HG03175 (cell line): ENCODE measurements around the gene NCOA1.
A peak's percentile ranks its signal among the peaks of the same experiment; 100 is the strongest.
"Not testable (repeated sequence)": the region's sequence is repeated elsewhere in the genome, so short reads cannot be mapped to it uniquely, and the experiment has no call there.

Experiments
- ATAC-seq: cut with Tn5 transposase; IDR thresholded peaks from one replicate; pipeline ENCODE4 v1.9.1; 2021; ENCODE audit warnings: mild to moderate bottlenecking, moderate library complexity; ENCODE audit not compliant: unreplicated experiment

NCOA1 gene

DNA sequence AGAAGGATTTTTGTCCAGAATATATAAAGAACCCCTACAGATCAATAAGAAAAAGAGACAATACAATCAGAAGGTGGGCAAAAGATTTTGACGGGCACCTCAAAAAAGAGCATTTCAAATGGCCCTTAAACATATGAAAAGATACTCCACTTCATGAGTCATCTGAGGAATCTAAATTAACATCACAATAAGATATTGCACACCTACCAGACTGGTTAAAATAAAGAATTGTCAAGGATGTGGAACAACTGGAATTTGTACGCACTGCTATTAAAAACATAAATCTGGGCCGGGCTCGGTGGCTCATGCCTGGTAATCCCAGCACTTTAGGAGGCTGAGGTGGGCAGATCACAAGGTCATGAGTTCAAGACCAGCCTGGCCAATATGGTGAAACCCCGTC lies 17.0 kb upstream of the NCOA1 start:
- ATAC-seq = no peak

DNA sequence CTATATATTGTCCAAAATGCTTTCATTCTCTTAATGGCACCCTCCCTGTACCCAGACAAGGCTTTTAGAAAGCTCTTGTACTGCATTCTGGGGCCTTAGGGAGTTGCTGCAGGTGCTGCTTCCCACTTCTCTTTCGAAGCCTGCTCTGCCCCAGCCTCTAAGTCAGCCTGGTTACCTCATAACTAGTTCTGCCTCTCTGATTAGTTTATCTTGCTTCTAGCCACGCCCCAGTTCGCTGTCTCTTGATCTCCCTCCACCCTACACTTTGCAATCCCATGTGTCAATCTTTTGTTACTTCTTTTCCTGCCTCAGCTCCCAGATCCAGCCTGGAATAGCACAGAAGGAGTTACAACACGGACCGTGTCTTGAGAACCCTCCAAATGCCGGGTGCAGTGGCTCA lies 13.8 kb upstream of the NCOA1 start:
- ATAC-seq = no peak

DNA sequence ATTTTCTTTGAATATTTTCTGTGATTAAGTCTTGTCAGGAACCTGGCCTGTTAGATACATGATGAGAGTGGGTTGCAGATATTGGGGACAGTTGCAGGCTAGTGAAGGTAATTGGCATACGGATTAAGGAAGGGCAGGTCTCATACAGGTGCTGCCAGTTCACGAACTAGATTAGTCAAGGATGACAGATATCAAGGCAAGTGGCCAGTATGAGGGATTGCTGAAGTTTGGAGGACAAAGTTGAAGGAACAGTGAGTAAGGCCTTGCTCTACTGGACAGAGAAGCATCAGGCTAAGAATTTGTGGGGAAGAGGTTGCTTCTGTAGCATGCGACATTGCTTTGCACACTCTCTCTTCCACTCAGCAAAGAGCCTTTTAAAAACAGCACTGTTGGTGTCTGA lies 12.8 kb upstream of the NCOA1 start:
- no peak for ATAC-seq

DNA sequence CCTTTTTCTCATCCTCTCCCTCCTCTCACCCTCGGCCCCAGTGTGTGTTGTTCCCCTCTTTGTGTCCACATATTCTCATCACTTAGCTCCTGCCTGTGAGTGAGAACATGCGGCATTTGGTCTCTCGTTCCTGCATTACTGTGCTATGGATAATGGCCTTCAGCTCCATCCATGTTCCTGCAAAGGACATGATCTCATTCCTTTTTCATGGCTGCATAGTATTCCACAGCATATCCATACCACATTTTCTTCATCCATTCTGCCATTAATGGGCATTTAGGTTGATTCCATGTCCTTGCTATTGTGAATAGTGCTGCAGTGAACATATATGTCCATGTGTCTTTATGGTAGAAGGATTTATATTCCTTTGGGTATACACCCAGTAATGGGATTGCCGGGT lies 10.8 kb upstream of the NCOA1 start:
- no peak for ATAC-seq

DNA sequence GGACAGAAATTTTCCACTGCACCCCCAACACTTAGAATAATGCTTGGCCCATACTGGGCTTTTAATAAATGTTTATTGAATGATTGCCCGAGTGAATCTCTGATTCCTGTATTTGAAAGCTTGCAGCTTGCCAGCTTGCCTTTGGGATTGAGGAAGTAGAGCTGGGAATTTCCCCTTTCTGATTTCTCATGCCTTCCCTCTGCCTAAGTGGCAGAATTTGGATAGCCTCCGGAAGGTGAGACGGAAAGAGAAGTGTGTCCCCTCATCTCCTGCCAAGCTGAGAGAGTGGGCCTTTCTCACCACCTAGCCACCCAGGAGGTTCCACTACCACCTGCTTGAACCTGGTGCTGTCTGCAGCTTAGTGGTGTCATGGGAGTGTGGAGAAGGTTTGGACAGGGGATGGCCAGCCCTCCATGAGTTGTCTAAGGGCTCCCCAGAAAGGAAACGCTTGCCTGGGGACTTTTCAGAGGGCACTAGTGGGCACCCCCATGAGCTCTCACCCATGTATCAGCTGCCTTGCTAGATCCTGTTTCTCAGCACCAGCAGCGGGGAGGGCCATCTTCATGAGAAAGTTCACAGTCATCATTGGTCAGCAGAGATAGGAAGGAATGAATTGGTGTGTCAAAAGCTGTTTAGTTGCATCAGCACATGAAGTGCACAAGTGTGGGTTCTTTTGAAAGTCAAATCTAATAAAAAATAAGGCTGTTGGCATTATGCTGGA lies 8.6 kb upstream of the NCOA1 start:
- no peak for ATAC-seq

DNA sequence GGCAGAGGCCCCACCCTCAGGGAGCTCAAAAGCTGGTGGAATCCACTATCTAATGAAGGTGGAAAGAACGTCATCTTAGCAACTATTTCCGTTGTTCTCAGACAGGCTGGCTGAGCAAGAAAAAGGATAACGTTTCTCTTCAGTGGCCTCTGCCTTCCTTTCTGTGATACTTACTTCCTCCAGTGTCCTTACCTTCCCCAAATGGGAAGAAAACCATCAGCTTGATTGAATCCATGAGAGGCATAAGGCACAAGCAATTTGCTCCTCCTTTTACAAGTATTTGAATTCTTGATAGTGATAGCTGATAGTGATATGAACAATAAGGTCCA lies 8.1 kb upstream of the NCOA1 start:
- no peak for ATAC-seq

DNA sequence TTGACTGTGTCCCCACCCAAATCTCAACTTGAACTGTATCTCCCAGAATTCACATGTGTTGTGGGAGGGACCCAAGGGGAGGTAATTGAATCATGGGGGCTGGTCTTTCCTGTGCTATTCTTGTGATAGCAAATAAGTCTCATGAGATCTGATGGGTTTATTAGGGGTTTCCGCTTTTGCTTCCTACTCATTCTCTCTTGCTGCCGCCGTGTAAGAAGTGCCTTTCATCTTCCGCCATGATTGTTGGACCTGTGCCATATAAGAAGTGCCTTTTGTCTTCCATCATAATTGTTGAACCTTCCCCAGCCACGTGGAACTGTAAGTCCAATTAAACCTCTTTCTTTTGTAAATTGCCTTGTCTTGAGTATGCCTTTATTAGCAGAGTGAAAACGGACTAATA lies 6.4 kb upstream of the NCOA1 start:
- not testable (repeated sequence) for ATAC-seq

DNA sequence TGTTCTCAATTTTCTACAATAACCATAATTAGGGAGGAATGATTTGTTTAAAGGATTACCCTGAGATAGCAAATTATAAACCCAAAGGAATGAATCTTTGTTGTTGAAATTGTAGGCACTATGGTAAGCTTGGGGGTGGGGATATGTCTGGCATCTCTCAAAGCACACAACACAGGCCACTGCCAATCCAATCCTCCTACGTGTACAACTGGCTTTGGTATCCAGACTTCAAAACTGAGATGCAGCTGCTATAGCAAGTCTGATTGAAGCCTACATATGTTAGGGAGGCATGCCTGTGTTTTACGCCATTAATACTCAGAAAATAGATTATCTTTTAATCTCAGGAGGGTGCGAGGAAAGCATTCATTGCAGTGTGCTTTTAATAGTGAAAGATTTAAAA lies 5.9 kb upstream of the NCOA1 start:
- ATAC-seq = no peak

DNA sequence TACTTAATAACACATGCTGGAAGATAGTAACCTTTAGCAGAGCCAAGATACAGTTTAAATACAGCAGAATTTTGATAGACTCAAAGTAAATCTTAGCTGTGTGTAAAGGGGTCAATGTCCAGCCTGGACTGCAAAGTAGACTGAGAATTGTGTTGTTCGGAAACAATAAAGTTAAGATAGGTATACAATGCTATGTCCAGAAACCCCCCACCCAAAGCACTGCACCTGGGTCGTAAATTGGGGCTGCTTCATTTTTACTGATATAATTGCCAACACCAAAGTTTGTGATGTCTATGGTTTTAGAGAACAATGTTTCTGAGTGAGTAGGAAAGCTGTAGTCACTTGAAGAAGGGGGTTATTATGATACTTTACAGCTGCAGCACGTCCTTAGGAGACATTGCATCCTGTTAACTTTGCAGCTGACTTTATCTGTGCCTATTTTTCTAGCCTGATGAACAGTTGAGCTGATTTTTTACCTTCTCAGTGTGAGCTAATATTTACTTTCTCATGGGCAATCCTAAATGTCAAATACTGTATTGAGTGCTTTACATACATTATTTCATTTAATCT lies 4.3 kb upstream of the NCOA1 start:
- no peak for ATAC-seq

DNA sequence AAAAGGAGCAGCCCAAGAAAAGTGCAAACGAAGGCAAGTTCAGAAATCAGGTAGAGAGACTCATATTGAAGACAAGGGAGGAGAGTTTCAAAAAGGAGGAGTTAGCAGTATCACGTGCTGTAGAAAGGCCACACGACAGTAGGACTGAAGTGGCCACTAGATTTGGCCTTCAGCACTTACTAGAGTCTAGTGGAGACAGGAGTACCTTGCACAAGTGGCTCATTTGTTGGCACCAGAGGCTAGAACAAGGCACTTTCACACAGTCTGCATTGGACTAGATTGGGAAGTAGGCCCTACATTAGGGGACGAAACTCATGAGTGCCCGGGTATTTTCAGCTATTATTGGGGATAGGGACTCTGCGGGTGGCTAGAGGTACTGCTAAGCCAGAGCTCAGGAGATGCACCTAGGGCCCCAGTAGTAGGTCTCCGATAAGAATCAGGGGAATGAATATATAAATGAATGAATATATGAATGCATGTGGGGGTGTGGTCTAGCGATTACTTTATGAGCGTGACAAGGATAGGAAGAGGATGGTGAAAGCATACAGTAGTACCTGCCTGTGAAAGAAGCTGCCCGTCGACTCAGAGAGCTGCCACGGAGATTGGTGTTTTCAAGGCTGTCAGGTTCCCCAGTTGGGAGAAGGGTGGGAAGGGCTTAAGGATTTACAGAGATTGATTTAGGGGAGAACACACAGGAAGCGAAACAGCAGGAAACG lies 1.4 kb upstream of the NCOA1 start:
- no peak for ATAC-seq

DNA sequence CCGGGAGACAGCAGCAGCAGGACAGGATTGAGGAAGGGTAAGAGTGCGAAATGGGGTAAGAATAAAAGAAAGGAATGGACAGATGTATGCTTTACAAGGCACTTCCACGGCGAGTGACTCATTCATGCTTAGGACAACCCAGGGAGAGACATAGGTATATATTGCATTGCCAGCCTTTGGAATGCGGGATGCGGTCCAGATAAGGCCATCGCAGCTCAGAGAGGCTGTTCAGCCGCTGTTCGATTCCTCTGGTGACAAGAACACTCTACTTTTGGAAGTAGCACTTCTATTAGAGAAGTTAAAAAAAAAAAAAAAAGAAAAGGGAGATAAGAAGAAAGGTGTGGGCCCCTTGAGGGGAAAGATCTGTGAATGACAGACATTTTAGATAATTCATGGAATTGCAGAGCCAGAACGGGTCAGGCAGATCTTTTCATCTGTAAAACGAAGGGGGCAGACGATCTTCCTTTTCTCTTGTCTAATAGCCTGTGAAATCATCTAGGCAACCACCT lies 819 bp upstream of the NCOA1 start:
- ATAC-seq = no peak

DNA sequence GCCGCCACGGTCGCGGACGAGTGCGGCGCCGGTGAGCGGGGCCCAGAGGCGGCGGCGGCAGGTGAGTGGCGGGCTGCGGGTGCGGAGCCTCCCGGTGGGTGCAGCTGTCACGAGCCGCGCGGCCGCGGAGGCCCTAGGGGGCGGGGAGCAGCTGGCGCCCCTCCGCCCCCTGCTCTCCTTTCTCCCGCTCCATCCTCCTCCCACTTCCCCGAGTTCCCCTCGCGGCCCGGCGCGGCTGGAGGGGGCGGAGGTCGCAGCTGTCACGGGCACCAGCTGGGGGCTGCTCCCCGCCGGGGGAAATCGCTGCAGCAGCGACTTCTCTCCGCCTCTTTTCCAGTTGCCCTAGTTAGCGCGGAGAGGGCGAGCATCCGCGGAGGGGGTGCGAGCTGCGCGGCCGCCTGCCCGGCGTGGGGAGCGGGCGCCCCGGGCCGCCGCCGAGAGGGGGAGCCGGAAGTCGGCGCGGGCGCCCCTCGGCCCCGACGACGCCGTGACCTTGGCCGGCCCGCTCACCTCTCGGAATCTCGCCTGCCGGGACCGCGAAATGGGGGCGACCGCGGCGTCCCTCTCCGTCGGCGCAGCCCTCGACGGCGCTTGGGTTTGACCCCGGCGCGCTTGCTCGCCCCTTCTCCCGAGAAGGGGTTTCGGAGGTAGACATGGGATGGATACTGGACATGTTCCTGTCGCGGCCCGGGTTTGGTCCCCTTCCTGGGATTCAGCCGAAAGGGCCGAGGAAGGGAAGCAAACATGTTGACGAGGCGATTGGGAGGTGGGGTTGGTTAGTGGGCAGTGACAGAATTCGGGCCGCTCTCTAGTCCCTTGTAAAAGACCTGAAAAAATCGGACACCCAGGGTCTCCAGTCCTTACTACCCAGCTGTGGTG lies 727 bp downstream of the NCOA1 start:
- ATAC-seq = peak; percentile 40

DNA sequence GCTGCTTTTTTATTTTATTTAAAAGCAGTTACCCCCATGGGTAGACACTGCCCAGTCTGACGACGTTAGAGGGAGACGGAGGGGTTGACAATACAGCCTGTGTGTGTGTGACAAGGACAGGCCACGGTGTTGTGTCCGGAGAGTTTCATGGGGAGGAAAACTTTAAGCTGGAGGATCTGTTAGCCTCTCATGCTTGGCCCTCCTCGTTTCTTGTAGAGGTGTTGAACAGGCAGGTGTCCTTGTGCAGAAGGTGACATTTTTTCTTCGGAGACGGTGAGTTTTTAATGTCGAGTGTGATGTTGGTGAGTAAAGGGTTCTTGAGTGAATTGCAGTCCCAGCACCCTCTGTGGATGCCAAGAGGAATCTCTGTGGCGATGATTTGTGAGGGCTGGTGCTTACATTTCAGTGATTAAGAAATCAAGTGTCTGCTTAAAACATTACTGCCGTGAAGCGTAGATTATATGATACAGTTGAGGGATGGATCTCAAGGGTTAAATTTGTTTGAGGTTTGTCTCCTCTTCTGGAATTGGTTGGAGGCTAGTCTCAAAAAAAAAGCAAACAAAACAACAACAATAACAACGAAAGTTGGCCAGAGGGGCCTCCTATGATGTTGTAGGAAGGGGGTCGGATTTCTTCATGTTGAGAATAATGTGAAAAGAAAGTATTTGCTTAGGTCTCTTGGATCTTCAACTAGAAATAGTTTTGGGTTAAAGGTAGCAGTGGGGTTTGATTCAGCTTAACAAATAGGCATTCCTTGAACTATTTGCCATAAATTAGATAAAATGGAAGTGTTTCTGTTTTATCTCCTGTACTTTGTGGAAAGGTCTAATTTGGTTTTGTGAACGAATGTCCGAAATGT lies 1.6 kb downstream of the NCOA1 start:
- no peak for ATAC-seq

DNA sequence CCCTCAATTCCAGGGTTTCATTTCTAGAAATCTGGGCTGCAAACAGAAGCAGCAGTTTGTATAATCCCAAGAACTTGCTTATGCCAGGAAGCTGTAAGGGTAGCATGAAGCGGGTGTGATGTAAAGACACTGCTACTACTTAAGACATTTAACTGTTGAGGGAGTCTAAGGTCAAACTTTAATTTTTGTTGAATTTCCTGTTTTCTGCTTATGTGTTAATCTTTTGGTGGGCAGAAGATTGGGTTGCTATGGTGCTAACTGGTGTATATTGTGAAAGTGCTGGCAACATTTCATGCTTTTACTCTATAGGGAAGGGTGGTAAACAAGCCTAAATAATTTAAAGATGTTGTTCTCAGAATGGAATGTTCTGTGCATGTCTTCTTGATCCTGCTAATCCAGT lies 2.7 kb downstream of the NCOA1 start:
- ATAC-seq = no peak

DNA sequence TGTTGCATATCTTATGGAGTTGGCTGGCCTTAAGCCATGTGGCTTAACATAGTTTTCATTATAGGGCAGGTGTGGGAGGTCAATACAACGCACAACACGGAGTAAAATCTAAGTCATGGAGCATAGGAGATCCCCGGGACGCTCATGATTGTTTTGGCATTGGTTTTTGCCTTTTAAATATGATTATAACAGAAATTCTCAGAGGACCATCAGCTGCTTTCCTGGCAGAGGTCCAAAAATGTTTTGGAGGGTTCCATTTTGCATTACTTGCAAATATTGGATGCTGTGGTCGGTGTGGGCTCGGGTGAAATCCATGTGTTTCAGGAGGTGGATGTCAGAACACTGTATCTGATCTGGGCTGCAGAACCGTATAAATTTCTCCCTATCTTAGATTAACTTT lies 3.4 kb downstream of the NCOA1 start:
- no peak for ATAC-seq

DNA sequence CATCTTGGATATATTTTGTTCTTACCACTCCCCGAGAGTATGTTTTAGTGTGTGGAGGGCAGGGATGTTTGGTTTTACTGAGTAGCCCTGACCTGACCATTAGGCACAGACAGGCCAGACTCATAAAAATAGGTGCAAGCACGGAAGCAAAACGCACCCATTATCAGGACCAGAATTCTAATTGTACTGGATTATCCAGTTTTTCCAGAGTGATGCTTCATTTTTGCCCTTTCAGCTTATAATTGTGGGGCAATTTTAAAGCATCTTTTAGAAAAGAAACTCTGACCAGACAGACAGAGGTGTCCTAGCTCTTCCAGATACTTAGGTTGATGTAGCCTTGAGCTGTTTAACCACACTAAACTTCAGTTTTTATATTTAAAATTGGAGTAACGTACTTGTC lies 4.4 kb downstream of the NCOA1 start:
- ATAC-seq = no peak

DNA sequence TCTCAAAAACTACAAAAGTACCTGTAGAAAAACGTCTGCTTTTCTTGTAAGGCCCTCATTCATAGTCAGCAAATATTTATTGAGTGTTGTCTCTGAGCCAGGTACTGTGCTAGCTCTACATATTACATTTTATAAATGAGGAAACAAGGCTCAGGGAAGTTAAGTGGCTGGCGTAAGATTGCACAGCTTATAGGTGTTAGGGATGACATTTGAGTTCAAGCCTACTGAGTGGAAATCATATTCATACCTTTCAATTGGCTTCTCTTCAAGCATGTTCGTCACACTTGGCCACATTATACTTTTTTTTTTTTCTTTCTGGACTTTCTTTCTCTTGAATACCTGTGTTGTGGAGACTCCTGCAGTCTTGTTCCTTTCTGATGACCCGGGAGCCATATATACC lies 5.9 kb downstream of the NCOA1 start:
- no peak for ATAC-seq

DNA sequence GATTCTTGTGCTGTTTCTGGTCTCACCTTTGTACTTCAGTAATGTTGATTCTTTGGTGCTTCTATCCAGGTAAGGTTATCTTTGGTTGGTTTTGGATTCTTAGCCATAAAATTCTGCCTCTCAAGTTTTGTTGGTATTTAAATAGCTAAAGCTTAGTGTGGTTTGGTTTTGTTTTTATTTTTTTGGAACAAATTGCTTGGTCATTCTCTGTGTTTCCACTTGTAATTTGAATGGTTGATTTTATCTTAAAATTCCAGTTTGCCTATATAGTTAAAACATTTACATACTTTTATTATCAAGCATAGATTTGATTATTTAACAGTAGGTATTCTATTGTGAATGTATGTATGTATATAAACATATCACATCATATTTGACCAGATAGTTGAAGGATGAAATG lies 6.6 kb downstream of the NCOA1 start:
- ATAC-seq = no peak

DNA sequence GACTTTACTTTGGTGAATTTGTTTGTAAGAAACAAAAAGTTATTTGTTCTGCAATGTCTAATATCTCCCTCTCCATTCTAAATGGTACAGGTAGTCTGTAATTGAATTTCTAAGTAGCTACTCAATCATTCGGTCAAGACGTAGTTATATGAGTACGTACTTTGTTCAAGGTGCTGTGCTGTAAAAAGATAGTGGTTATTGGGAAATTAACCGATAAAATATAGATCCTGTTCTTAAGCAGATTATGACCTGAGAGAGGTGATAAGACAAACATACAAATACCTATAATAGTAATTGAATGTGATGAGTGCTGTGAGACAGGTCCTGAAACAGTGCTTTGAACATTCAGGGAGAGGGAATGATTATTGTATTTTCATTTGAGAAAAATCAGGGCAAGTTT lies 7.1 kb downstream of the NCOA1 start:
- ATAC-seq = no peak

DNA sequence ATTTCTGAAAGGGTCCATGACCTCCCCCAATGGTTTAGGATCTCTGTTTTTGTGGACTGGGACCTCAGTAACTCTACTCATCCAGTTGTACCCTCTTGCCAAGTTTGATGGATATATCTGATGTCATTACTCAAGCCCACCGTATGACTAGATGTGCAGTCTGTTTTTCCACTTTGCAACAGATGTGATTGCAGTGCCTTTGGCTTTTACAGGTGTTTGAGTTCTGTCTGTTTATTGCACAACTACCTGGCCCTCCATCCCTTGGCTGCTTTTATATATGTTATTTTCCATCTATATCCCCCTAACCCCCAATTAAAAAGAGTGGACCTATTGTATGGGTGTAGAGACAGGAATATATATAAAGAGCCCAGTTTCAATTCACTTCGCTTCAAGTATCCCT lies 10.8 kb downstream of the NCOA1 start:
- no peak for ATAC-seq
